HEK293 (cell line): ENCODE measurements around the gene OXSR1.

ENCODE experiments used
- CTCF ChIA-PET: fragments of 350-600 bp; formaldehyde crosslinking; extraction: SDS; loops from one replicate; lab custom pipeline; 2021; ENCODE audit warnings: antibody characterized with exemption; lab: Yijun Ruan, JAX
- POLR2A ChIA-PET: fragments of 300-600 bp; formaldehyde crosslinking; extraction: SDS; loops from one replicate; lab custom pipeline; 2020; ENCODE audit warnings: antibody characterized with exemption, inconsistent platforms; lab: Yijun Ruan, JAX
- H3K27ac ChIP-seq: fragments of 200-500 bp; sonication (Bioruptor generic); 2 replicates; pipeline ENCODE4 v1.5.1; 2014; ENCODE audit warnings: low read depth, low read length, control low read depth, inconsistent platforms; ENCODE audit errors: extremely low read depth
- H3K36me3 ChIP-seq, 2 experiments: fragments of 200-500 bp in 1 of 2; sonication (Bioruptor generic) in 1 of 2; 1 replicate in 1 of 2; 2 replicates in 1 of 2; pipeline ENCODE4 v1.5.1; 2014 to 2017; ENCODE audit warnings: inconsistent platforms in 2 of 2, low read length in 2 of 2; ENCODE audit not compliant: control insufficient read depth in 2 of 2, insufficient read depth in 1 of 2
- H3K4me1 ChIP-seq: fragments of 200-500 bp; sonication (Bioruptor generic); 2 replicates; pipeline ENCODE4 v1.5.1; 2014; ENCODE audit warnings: mild to moderate bottlenecking, low read length, inconsistent platforms; ENCODE audit not compliant: control insufficient read depth, insufficient read depth
- H3K4me3 ChIP-seq: 2 replicates; pipeline ENCODE4 v1.5.1; 2011; ENCODE audit warnings: low read depth, mild to moderate bottlenecking, control low read depth, low read length, moderate library complexity
- H3K9me3 ChIP-seq: fragments of 200-500 bp; sonication (Bioruptor generic); 2 replicates; pipeline ENCODE4 v1.5.1; 2014; ENCODE audit warnings: low read depth, low read length, inconsistent platforms; ENCODE audit not compliant: control insufficient read depth, insufficient read depth
- IKZF3 ChIP-seq: fragments of 450-650 bp; IDR thresholded peaks from 2 replicates; pipeline ENCODE4 v1.5.0; 2018; ENCODE audit warnings: missing biosample characterization, mild to moderate bottlenecking, missing genetic modification characterization, moderate library complexity
- KLF8 ChIP-seq: fragments of 450-650 bp; formaldehyde crosslinking; IDR thresholded peaks from 2 replicates; pipeline ENCODE4 v1.5.1; 2016; ENCODE audit warnings: missing biosample characterization, missing genetic modification characterization
- MZF1 ChIP-seq: fragments of 450-650 bp; formaldehyde crosslinking; IDR thresholded peaks from 2 replicates; pipeline ENCODE4 v1.5.1; 2017; ENCODE audit warnings: missing biosample characterization, missing genetic modification characterization, borderline replicate concordance
- PRDM4 ChIP-seq: fragments of 450-650 bp; formaldehyde crosslinking; IDR thresholded peaks from 2 replicates; pipeline ENCODE4 v1.5.1; 2017; ENCODE audit warnings: missing biosample characterization, missing genetic modification characterization
- RBAK ChIP-seq: fragments of 450-650 bp; formaldehyde crosslinking; IDR thresholded peaks from 2 replicates; pipeline ENCODE4 v1.5.1; 2016; ENCODE audit warnings: missing biosample characterization, missing genetic modification characterization
- ZBTB6 ChIP-seq: fragments of 450-650 bp; formaldehyde crosslinking; IDR thresholded peaks from 2 replicates; pipeline ENCODE4 v1.5.1; 2017; ENCODE audit warnings: missing biosample characterization, missing genetic modification characterization
- ZBTB8A ChIP-seq: fragments of 450-650 bp; formaldehyde crosslinking; IDR thresholded peaks from 2 replicates; pipeline ENCODE4 v1.5.1; 2016; ENCODE audit warnings: missing biosample characterization, missing genetic modification characterization
- ZNF2 ChIP-seq: fragments of 450-650 bp; formaldehyde crosslinking; IDR thresholded peaks from 2 replicates; pipeline ENCODE4 v1.5.1; 2016; ENCODE audit warnings: missing biosample characterization, missing genetic modification characterization
- ZNF221 ChIP-seq: fragments of 450-650 bp; formaldehyde crosslinking; IDR thresholded peaks from 2 replicates; pipeline ENCODE4 v1.5.1; 2017; ENCODE audit warnings: missing biosample characterization, missing genetic modification characterization, borderline replicate concordance
- ZNF292 ChIP-seq: fragments of 450-650 bp; formaldehyde crosslinking; IDR thresholded peaks from 2 replicates; pipeline ENCODE4 v1.5.1; 2016; ENCODE audit warnings: low read depth, missing biosample characterization, missing genetic modification characterization, borderline replicate concordance
- ZNF302 ChIP-seq: fragments of 450-650 bp; formaldehyde crosslinking; IDR thresholded peaks from 2 replicates; pipeline ENCODE4 v1.5.1; 2016; ENCODE audit warnings: missing biosample characterization, missing genetic modification characterization, low read depth
- ZNF350 ChIP-seq: fragments of 450-650 bp; formaldehyde crosslinking; IDR thresholded peaks from 2 replicates; pipeline ENCODE4 v1.5.0; 2017; ENCODE audit warnings: missing biosample characterization, mild to moderate bottlenecking, missing genetic modification characterization
- ZNF394 ChIP-seq: fragments of 450-650 bp; formaldehyde crosslinking; IDR thresholded peaks from 2 replicates; pipeline ENCODE4 v1.5.1; 2016; ENCODE audit warnings: missing biosample characterization, missing genetic modification characterization, mild to moderate bottlenecking, moderate library complexity, borderline replicate concordance
- ZNF423 ChIP-seq: fragments of 450-650 bp; formaldehyde crosslinking; IDR thresholded peaks from 2 replicates; pipeline ENCODE4 v1.5.1; 2016; ENCODE audit warnings: missing biosample characterization, missing genetic modification characterization
- ZNF488 ChIP-seq: fragments of 450-650 bp; formaldehyde crosslinking; IDR thresholded peaks from 2 replicates; pipeline ENCODE4 v1.5.1; 2016; ENCODE audit warnings: missing biosample characterization, missing genetic modification characterization
- ZNF514 ChIP-seq: fragments of 450-650 bp; formaldehyde crosslinking; IDR thresholded peaks from 2 replicates; pipeline ENCODE4 v1.5.1; 2016; ENCODE audit warnings: missing biosample characterization, missing genetic modification characterization
- ZNF544 ChIP-seq: fragments of 450-650 bp; formaldehyde crosslinking; IDR thresholded peaks from 2 replicates; pipeline ENCODE4 v1.5.0; 2017; ENCODE audit warnings: missing biosample characterization, missing genetic modification characterization
- ZNF548 ChIP-seq: fragments of 450-650 bp; formaldehyde crosslinking; IDR thresholded peaks from 2 replicates; pipeline ENCODE4 v1.5.1; 2016; ENCODE audit warnings: missing biosample characterization, missing genetic modification characterization
- ZNF621 ChIP-seq: fragments of 450-650 bp; formaldehyde crosslinking; IDR thresholded peaks from 2 replicates; pipeline ENCODE4 v1.5.1; 2017; ENCODE audit warnings: missing biosample characterization, missing genetic modification characterization
- ZNF747 ChIP-seq: fragments of 450-650 bp; formaldehyde crosslinking; IDR thresholded peaks from 2 replicates; pipeline ENCODE4 v1.5.1; 2016; ENCODE audit warnings: missing biosample characterization, missing genetic modification characterization
- ZSCAN16 ChIP-seq: fragments of 450-650 bp; formaldehyde crosslinking; IDR thresholded peaks from 2 replicates; pipeline ENCODE4 v1.5.1; 2016; ENCODE audit warnings: missing biosample characterization, missing genetic modification characterization
- ZSCAN23 ChIP-seq: fragments of 450-650 bp; formaldehyde crosslinking; IDR thresholded peaks from 2 replicates; pipeline ENCODE4 v1.5.1; 2016; ENCODE audit warnings: missing biosample characterization, missing genetic modification characterization
- TF ChIP-seq, protein P1 (sequence below): fragments of 450-650 bp; IDR thresholded peaks from 2 replicates; pipeline ENCODE4 v1.5.1; 2018; ENCODE audit warnings: missing biosample characterization, mild to moderate bottlenecking, missing genetic modification characterization
- TF ChIP-seq, protein P2 (sequence below): fragments of 450-650 bp; formaldehyde crosslinking; IDR thresholded peaks from 2 replicates; pipeline ENCODE4 v1.5.1; 2016; ENCODE audit warnings: missing biosample characterization, missing genetic modification characterization

The OXSR1 gene

DNA sequence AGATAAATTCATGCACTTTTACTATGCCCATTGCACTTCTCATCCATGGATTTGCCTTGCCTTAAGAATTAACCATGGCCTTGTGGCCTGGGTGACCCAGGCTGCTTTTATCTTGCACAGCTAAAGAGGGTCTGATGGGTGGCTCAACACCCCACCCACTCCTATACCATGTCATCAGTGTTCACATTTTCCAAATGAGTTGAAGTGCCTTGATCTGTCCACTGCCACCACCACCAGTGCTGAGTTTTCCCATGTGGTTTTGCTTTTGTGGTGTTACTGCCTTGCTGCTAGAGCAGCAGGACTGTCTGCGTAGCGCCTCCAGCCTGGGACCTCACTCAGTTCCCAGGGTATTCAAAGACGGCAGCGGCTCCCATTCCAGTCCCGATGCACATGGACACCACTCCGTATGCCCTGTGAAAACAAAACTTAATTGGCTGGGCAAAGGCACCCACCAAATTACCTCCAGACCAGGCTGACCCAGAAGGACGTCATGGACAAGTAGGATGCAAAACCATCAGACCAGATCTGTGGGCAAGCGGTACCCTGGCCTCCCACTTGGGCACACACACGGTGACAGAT is 42.5 kb upstream of the OXSR1 start (continued):
- no peak for TF ChIP-seq PRDM4
- no peak for TF ChIP-seq ZNF747 (tag by site-specific recombination)
- no peak for TF ChIP-seq ZNF544 (tag by site-specific recombination)
- no peak for TF ChIP-seq IKZF3 (tag by site-specific recombination)
- TF ChIP-seq KLF8 (tag by site-specific recombination): no peak
- TF ChIP-seq ZNF394 (tag by site-specific recombination): no peak
- no peak for TF ChIP-seq ZBTB8A
- TF ChIP-seq ZNF621 (tag by site-specific recombination): no peak
- TF ChIP-seq, protein P1, sequence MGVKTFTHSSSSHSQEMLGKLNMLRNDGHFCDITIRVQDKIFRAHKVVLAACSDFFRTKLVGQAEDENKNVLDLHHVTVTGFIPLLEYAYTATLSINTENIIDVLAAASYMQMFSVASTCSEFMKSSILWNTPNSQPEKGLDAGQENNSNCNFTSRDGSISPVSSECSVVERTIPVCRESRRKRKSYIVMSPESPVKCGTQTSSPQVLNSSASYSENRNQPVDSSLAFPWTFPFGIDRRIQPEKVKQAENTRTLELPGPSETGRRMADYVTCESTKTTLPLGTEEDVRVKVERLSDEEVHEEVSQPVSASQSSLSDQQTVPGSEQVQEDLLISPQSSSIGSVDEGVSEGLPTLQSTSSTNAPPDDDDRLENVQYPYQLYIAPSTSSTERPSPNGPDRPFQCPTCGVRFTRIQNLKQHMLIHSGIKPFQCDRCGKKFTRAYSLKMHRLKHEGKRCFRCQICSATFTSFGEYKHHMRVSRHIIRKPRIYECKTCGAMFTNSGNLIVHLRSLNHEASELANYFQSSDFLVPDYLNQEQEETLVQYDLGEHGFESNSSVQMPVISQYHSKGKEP (tag by site-specific recombination): no peak
- TF ChIP-seq ZNF2 (tag by site-specific recombination): no peak

DNA sequence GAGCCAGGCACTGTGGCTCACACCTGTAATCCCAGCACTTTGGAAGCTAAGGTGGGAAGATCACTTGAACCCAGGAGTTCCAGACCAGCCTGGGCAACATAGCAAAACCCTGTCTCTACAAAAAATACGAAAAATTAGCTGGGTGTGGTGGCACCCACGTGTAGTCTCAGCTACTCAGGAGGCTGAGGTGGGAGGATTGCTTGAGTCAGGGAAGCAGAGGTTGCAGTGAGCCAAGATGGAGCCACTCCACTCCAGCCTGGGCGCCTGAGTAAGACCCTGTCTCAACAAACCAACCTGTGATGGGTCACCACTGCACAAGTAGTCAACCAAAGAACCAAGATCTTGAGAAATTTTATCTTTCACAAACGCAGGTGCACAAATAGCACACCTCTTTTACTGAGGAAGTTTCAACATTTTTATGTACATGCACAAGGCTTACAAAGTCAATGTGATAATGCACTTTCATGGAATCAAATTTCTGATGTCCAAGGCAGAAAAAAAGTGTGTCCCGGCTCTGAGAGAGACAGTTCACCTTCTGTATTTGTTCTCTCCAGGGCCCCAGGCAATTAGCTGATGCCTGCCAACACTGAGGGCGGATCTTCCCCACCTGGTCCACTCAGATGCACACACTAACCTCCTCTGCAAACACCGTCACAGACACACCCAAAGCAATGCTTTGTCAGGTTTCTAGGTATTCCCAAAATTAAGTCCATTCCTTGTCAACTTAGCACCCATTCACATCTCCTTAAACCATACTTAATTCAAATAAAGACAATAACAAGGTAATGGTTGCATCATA is 40.8 kb upstream of the OXSR1 start:
- CTCF ChIA-PET: interaction anchor here (0.6 to 0.8 kb wide), 2 partner anchors 8 to 345 kb away, joined by 3 to 7 read pairs; no protein-coding TSS in a partner anchor
- H3K9me3 ChIP-seq: no peaks in the 10 kb centered on the region
- POLR2A ChIA-PET: no interaction called here
- no peak overlapping the region for H3K27ac ChIP-seq
- no peaks in the 10 kb centered on the region for H3K4me1 ChIP-seq
- H3K36me3 ChIP-seq: peaks cover 0 to 91% of the 10 kb centered on the region in 2 experiments
- no peak for TF ChIP-seq ZNF350 (tag by site-specific recombination)
- no peak for TF ChIP-seq ZSCAN23
- no peak overlapping the region for H3K4me3 ChIP-seq

DNA sequence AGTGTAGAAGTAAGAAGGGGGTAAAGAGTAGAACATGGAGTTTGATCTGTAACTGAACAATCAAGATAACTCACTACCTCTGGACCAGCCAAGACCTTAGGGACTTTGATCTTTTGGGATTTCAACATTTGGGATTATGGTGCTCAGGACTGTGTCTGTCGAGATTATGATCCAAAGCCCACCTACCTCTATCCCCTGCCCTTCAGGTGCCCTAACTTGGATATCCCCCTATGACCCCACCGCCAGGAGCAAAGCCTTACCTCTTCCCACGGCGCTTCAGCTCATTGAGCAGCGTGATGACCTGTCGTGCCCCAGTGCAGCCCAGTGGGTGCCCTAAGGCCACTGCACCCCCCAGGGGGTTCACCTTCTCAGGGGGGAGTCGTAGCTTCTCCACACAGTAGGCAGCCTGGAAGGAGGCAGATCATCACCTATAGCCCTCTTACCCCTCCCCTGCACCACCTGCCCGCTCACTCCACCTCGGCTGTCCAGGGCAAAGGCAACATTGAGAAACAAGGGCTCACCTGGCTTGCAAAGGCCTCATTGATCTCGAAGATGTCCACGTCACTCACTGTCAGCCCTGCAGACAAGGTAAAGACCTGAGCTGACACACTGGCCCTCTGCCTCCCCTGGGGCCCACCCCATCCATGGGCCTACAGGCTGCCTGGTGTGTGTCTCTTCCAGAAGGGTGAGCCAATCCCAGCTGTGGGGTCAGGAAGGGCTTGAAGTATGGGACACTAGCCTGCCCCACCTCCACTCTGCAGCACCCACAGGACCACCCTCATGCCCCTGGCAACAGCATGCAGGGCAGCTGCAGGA is 39.8 kb upstream of the OXSR1 start:
- CTCF ChIA-PET: no interaction called here
- POLR2A ChIA-PET: interaction anchor here (1.6 kb wide), 1 partner anchor 12 kb away, joined by 7 read pairs; the partner anchor contains the start of gene ACAA1
- no peaks in the 10 kb centered on the region for H3K4me1 ChIP-seq
- H3K36me3 ChIP-seq: peaks cover 4 to 92% of the 10 kb centered on the region in 2 experiments
- no peaks in the 10 kb centered on the region for H3K9me3 ChIP-seq
- no peak overlapping the region for H3K27ac ChIP-seq
- no peak overlapping the region for H3K4me3 ChIP-seq
- no peak for TF ChIP-seq MZF1 (tag by site-specific recombination)
- no peak for TF ChIP-seq ZNF221 (tag by site-specific recombination)
- TF ChIP-seq ZBTB6 (tag by site-specific recombination): no peak
- TF ChIP-seq ZNF488: no peak
- TF ChIP-seq ZNF514 (tag by site-specific recombination): no peak
- TF ChIP-seq ZNF548: no peak
- TF ChIP-seq ZNF292: no peak
- TF ChIP-seq, protein P2, sequence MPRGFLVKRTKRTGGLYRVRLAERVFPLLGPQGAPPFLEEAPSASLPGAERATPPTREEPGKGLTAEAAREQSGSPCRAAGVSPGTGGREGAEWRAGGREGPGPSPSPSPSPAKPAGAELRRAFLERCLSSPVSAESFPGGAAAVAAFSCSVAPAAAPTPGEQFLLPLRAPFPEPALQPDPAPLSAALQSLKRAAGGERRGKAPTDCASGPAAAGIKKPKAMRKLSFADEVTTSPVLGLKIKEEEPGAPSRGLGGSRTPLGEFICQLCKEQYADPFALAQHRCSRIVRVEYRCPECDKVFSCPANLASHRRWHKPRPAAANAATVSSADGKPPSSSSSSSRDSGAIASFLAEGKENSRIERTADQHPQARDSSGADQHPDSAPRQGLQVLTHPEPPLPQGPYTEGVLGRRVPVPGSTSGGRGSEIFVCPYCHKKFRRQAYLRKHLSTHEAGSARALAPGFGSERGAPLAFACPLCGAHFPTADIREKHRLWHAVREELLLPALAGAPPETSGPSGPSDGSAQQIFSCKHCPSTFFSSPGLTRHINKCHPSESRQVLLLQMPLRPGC: no peak
- TF ChIP-seq RBAK: no peak
- no peak for TF ChIP-seq ZNF394 (tag by site-specific recombination)
- TF ChIP-seq ZNF423 (tag by site-specific recombination): no peak
- TF ChIP-seq ZSCAN16 (tag by site-specific recombination): no peak
- TF ChIP-seq ZNF302 (tag by site-specific recombination): no peak
